Astrocyte of the cerebellum (primary cell): Measurements from ENCODE around the gene GLE1.

Experiments
- DNase-seq: peaks from one replicate; pipeline ENCODE4 v3.0.0-alpha.2; 2011; ENCODE audit warnings: low read depth
- H3K4me3 ChIP-seq: 2 replicates; pipeline ENCODE4 v1.5.1; 2011; ENCODE audit warnings: mild to moderate bottlenecking, low read depth, low read length, moderate library complexity
- CTCF ChIP-seq: IDR thresholded peaks from 2 replicates; pipeline ENCODE4 v1.5.1; 2012; ENCODE audit warnings: low read length, low read depth, moderate library complexity, mild to moderate bottlenecking; ENCODE audit errors: missing control alignments
- in situ Hi-C: cut with HindIII; loops from 2 replicates; pipeline ENCODE4 v1.10.0; 2017; ENCODE audit warnings: low sequenced_read_pairs

GLE1 gene

DNA sequence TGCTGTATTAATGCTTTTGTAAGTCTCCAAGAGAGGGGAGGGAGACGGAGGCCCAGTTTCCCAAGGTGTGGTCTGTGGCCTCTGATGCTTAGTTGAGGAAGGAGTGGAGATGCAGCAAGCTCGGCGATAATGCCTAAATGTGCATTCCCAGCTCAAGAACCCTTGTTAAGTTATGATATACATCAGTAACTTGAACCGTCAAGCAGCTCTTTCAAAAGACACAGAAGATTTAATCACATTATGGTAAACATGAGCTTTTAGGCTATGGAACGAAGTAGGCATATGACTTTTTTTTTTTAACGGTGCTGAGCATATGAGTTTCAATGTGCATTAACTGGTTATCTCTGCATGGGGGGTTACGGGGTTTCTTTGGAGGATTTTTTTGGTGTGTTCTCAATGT is 22.3 kb upstream of the GLE1 start:
- in situ Hi-C loops: no loop called here
- H3K4me3 ChIP-seq: no peak overlapping the region
- TF ChIP-seq CTCF: no peak
- no peak for DNase-seq

GRCh38 chr9:128484686-128485413 is 19.7 kb upstream of the GLE1 start:
- no peak for DNase-seq
- in situ Hi-C loops: no loop called here
- no peak for TF ChIP-seq CTCF
- H3K4me3 ChIP-seq: no peak overlapping the region

- no peak for TF ChIP-seq CTCF
- H3K4me3 ChIP-seq: no peak overlapping the region
- in situ Hi-C loops: no loop called here
- no peak for DNase-seq
Measured at GRCh38 chr9:128485414-128485855, 19.1 kb upstream of the GLE1 start.

GRCh38 chr9:128486201-128486600 is 18.3 kb upstream of the GLE1 start:
- DNase-seq: no peak
- TF ChIP-seq CTCF: no peak
- in situ Hi-C loops: no loop called here
- H3K4me3 ChIP-seq: no peak overlapping the region

DNA sequence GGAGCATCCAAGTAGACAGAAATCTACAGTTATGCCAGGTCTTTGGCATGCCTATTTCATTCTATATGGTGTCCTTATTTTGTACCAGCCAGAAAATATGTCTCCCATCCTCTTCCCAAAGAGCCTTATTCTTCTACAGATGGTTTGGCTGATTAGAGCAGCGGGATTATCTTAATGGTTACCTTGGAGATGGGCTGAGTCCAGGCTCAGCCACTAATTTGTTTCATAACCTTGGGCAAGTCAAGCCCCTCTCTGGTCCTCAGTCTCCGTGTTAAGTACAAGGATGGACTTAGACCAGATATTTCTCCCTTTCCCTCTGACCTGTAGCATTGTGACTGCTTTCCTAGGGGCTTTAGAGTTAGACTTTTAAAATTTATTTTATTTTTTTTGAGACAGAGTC is 11.1 kb upstream of the GLE1 start:
- no peak for TF ChIP-seq CTCF
- DNase-seq: no peak
- in situ Hi-C loops: no loop called here
- no peak overlapping the region for H3K4me3 ChIP-seq

- no peak for DNase-seq
- no peak for TF ChIP-seq CTCF
- in situ Hi-C loops: no loop called here
- H3K4me3 ChIP-seq: no peak overlapping the region
Measured at GRCh38 chr9:128494108-128494745, 10.3 kb upstream of the GLE1 start.
